Raji (cell line): ENCODE results near the gene TSPAN5.

ENCODE experiments used
- POLR2A ChIP-seq: IDR thresholded peaks from 2 replicates; pipeline ENCODE4 v1.6.1; 2011; ENCODE audit warnings: low read depth, low read length, control low read depth; ENCODE audit not compliant: insufficient read depth

The TSPAN5 gene

GRCh38 chr4:98602270-98602669 lies 56.1 kb downstream of the TSPAN5 start:
- no peak for TF ChIP-seq POLR2A

DNA sequence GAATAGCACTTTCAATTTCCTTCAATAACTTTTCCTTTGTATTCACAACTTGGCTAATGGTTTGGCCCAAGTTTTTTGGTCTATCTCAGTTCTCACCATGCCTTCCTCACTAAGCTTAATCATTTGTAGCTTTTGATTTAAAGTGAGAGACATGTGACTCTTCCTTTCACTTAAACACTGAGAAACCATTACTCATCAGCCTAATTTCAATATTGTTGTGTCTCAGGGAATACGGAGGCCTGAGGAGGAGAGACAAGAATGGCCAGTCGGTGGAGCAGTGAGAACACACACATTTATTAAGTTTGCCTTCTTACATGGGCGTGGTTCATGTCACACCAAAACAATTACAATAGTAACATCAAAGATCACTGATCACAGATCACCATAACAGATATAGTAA lies 56.7 kb downstream of the TSPAN5 start:
- no peak for TF ChIP-seq POLR2A

DNA sequence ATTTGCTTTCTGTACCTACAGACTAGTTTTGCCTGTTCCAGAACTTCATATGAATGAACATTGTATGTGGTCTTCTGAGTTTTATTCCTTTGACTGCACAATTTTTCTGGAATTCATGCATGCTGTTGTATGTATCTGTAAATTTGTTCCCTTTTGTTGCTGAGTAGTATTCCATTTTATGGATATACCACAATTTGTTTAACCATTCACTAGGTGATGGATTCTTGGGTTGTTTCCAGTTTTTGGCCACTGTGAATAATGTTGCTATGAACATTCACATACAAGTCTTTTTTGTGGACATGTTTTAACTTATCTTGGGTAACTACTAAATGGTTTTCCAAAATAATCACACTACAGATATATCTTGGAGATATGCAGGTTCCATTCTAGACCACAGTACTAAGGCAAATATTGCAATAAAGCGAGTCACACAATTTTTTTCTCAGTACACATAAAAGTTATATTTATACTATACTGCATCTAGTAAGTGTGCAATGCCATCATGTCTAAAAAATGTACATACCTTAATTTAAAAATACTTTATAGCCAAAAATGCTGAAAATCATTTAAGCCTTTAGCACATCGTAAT lies 58.7 kb downstream of the TSPAN5 start:
- no peak for TF ChIP-seq POLR2A

- no peak for TF ChIP-seq POLR2A
Observed at GRCh38 chr4:98586962-98587354, 71.5 kb downstream of the TSPAN5 start.

DNA sequence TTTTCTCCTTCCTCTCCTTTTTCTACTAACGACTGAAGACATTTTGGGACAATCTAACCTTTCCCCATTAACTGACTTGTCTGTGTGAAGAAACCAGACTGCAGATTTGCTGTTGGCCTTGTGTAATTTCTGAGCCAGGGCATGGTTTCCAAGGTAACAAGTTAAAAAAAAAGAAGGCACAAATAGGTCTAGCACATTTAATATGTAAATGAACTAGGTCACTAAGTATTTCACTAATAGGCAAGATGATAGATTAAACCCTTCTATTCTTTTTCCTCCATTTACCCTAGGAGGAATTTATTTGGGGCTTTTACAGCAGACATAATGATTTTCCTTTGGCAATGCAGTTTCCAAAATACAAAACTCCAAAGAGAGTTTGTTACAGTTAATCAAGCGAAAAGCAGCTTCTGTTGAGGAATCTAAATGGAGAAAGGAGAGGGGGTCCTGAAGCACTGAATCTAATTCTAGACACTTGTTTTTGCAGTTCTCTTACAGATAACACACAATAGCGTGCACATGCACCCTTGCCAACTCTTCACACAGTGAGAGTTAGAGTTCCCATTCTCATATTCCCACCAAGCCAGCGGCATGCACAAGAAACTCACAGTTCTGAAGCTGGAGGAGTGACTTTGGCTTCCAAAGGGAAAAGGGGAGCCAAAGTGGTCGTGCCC lies 72.0 kb downstream of the TSPAN5 start:
- no peak for TF ChIP-seq POLR2A

- no peak for TF ChIP-seq POLR2A
Observed at GRCh38 chr4:98585596-98585995, 72.8 kb downstream of the TSPAN5 start.

DNA sequence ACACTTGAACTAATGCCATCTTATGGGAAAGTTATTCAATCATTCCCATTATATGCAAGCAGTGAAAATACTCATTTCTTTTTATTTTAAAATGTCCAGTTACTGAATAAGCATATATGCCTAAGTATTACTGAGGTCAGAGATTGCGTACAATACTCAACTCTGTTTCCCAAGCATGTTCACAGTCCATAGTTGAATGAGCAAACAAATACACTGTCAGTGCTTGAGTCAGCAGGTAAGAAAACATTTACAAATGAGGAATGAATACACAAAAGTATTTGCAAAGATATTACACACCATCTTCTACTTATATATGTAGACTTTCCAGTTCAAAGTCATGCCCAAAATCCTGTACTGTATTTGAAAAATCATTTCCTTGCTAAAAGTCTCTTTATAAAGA lies 74.1 kb downstream of the TSPAN5 start:
- no peak for TF ChIP-seq POLR2A

DNA sequence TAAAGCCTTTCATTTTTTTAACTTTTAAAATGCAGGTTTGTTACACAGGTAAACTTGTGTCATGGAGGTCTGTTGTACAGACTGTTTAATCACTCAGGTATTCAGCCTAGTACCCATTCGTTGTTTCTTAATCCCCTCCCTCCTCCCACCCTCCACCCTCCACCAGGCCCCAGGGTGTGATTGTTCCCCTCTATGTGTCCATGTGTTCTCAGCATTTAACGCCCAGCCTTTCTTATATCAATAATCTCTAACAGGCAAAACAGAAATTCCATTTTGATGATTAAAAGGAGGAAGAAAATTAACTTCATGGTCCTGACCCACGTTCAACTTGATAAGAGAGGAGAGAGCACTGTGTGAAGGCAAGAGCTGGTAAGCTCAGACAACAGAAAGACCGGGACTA lies 75.1 kb downstream of the TSPAN5 start:
- TF ChIP-seq POLR2A: no peak

- TF ChIP-seq POLR2A: no peak
Observed at GRCh38 chr4:98581126-98581525, 77.3 kb downstream of the TSPAN5 start.

DNA sequence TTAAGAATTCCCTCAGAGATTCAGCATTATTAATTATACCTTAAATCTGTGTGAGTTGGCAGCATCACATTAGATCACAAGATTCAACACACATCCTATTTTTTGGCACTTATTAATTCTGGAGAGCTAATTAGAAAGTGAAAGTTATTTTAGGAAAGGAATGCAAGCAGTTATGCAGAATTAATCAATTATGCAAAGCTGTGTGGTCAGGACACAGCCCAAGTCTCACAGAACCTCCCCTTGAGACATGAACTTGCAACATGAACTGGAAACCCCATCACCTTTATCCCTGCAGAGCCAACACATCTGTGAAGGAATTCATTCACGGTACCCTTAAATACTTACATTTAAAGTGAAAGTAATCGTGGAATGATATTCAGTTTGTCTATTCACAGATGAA lies 80.5 kb downstream of the TSPAN5 start:
- TF ChIP-seq POLR2A: no peak

- TF ChIP-seq POLR2A: no peak
Observed at GRCh38 chr4:98574816-98575215, 83.6 kb downstream of the TSPAN5 start.

DNA sequence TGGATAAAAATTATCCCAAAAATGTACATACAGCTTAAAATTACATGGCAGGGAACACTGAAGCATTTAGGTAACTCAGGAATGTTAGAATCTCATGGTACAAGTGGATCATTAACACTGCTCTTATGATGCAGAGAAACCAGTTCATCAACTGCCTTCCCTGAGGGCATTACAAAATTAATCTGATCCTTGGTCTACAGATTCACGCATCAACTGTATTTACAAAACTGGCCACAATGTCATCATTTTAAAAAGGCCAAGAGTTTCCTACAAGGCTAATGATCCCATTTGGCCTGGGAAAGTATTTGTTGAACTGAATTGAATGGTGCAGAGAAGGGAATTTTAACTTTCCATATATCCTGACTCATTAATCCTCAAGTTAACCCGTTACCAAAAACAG lies 84.6 kb downstream of the TSPAN5 start:
- TF ChIP-seq POLR2A: no peak

GRCh38 chr4:98572697-98573096 lies 85.7 kb downstream of the TSPAN5 start:
- no peak for TF ChIP-seq POLR2A

GRCh38 chr4:98571161-98571786 lies 87.1 kb downstream of the TSPAN5 start:
- TF ChIP-seq POLR2A: no peak

- TF ChIP-seq POLR2A: no peak
Observed at GRCh38 chr4:98570151-98570797, 88.1 kb downstream of the TSPAN5 start.
